ENCODE measurements around the gene MRPS14. TPM values are rescaled to one million over a fixed set of nuclear protein-coding genes. Genes with fewer than 3 reads are reported as not detected.

MRPS14 gene
- total RNA-seq, 4 donors from 2014 or later, result 10.8 to 15.6 (median 12.3) TPM

DNA sequence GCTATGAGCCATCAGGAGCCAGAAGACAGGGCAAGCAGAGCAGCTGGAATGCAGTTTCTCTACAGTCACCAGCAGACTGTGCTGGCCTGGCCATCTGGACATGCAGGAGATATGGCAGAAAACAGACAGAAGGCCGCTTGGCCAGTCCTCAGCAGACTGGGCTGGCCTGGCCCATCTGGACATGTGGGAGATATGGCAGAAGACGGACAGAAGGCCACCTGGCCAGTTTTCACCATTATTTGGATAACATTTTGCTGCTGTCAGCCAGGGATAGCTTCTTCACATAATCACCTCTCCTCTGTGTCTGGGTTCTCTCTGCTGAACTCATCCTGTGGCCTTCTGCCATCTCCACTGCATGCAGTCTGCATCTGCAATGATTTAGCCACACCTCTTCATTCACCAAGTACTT is 48.5 kb downstream of the MRPS14 start:
- DNase-seq, result no peak
- H3K4me3 ChIP-seq, result no peak overlapping the region
- no peaks in the 10 kb centered on the region for H3K36me3 ChIP-seq
- no peak for ATAC-seq
- TF ChIP-seq, protein P1, sequence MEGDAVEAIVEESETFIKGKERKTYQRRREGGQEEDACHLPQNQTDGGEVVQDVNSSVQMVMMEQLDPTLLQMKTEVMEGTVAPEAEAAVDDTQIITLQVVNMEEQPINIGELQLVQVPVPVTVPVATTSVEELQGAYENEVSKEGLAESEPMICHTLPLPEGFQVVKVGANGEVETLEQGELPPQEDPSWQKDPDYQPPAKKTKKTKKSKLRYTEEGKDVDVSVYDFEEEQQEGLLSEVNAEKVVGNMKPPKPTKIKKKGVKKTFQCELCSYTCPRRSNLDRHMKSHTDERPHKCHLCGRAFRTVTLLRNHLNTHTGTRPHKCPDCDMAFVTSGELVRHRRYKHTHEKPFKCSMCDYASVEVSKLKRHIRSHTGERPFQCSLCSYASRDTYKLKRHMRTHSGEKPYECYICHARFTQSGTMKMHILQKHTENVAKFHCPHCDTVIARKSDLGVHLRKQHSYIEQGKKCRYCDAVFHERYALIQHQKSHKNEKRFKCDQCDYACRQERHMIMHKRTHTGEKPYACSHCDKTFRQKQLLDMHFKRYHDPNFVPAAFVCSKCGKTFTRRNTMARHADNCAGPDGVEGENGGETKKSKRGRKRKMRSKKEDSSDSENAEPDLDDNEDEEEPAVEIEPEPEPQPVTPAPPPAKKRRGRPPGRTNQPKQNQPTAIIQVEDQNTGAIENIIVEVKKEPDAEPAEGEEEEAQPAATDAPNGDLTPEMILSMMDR (IDR thresholded peaks at IDR 0.05 in 4 of 5, conservative IDR thresholded peaks at IDR 0.05 in 1 of 5), result no peak
- TF ChIP-seq POLR2A (IDR thresholded peaks at IDR 0.05), result no peak
- no peak overlapping the region for H3K27ac ChIP-seq
- intact Hi-C loops (cut with DNase I; ENCODE audit: low total_unique reads) (no loop called here), in situ Hi-C loops (cut with MboI; ENCODE audit: low sequenced_read_pairs in 4 of 4) (loop anchor here in 2 of 4 donors (10.0 to 25.0 kb wide), 2 partner anchors 200 to 1112 kb away; partner anchors contain the start of genes GAS5 (in 1 of the 2) and ZBTB37 (in 1 of the 2))
- no peaks in the 10 kb centered on the region for H3K4me1 ChIP-seq
- H3K9me3 ChIP-seq, result no peaks in the 10 kb centered on the region
- no peaks in the 10 kb centered on the region for H3K27me3 ChIP-seq

DNA sequence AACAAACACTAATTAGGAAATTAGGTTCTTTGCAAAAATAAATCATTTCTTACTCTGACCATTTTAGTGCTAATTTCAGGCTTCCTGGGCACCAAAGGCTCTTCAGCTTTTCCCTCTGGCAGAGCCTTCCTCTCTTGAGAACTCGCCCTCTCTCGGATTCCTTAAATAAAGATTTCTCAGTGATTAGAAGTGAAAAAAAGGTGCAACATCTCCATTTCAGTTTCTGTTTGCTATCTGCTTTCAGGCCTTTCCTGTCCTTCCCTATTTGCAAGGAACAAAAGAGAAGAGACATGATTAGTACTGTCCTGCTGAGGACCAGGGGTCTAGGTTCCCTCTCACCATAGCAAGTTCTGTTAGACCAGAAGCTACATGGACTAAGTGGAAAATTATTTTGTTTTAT is 51.3 kb downstream of the MRPS14 start:
- intact Hi-C loops (cut with DNase I; ENCODE audit: low total_unique reads) (no loop called here), in situ Hi-C loops (cut with MboI; ENCODE audit: low sequenced_read_pairs in 4 of 4) (loop anchor here in 1 of 4 donors (10.0 kb wide), 1 partner anchor 197 kb away; no protein-coding TSS in a partner anchor)
- ATAC-seq (no peak), DNase-seq (no peak)
- Histone ChIP-seq H3K9me3 (no peaks in the 10 kb centered on the region), H3K4me3 (no peak overlapping the region), H3K36me3 (no peaks in the 10 kb centered on the region), H3K4me1 (no peaks in the 10 kb centered on the region), H3K27ac (no peak overlapping the region), H3K27me3 (no peaks in the 10 kb centered on the region)
- TF ChIP-seq POLR2A (IDR thresholded peaks at IDR 0.05), result no peak
- TF ChIP-seq, protein P1 (IDR thresholded peaks at IDR 0.05 in 4 of 5, conservative IDR thresholded peaks at IDR 0.05 in 1 of 5), result no peak

DNA sequence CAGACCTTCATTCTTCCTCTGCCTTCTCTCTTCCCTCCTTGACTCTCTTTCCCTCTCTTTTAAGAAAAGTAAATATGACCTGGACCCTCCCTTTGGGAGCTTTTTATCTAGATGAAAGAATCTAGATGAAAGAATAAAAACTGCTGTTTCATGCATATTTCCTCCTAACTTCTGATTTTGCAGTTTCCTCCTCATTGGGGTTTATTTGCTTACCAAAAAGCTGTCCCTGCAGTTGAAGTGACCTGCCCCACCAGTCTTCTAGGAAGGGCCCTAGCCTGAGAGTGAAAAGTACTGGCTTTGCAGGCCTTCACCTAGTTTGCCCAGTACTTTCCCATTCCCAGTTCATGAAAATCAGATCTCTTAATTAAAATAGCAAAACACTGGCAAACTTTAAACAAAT is 51.8 kb downstream of the MRPS14 start:
- no peaks in the 10 kb centered on the region for H3K9me3 ChIP-seq
- H3K27me3 ChIP-seq, result no peaks in the 10 kb centered on the region
- peaks cover 0 to 2% of the 10 kb centered on the region in 2 donors for H3K4me1 ChIP-seq
- intact Hi-C loops (cut with DNase I; ENCODE audit: low total_unique reads), result no loop called here
- no peaks in the 10 kb centered on the region for H3K36me3 ChIP-seq
- ATAC-seq (no peak), DNase-seq (no peak)
- no peak overlapping the region for H3K4me3 ChIP-seq
- in situ Hi-C loops (cut with MboI; ENCODE audit: low sequenced_read_pairs in 4 of 4), result loop anchor here in 1 of 4 donors (10.0 kb wide), 1 partner anchor 197 kb away; no protein-coding TSS in a partner anchor
- TF ChIP-seq POLR2A (IDR thresholded peaks at IDR 0.05), result no peak
- TF ChIP-seq, protein P1 (IDR thresholded peaks at IDR 0.05 in 4 of 5, conservative IDR thresholded peaks at IDR 0.05 in 1 of 5), result no peak
- H3K27ac ChIP-seq, result no peak overlapping the region

DNA sequence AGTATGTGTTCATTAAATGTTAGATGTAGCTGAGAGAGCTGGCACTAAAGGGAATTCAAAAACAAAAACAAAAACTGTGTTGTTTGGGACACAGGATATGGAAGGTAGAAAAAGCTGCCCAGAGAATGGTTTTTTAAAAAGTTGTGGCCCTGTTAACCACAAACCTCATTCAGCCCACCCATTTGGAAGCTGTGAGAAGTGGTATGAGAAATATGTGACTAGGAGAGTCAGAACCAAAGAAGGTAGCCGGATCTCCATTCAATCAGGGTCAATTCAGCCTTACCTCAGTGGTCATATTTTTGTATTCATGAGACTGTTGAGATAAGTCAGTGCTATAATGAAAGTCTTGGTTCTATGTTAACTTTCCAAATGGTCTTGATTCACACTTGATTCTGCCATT is 53.2 kb downstream of the MRPS14 start:
- no peak for ATAC-seq
- in situ Hi-C loops (cut with MboI; ENCODE audit: low sequenced_read_pairs in 4 of 4), result loop anchor here in 1 of 4 donors (10.0 kb wide), 1 partner anchor 195 kb away; no protein-coding TSS in a partner anchor
- Histone ChIP-seq H3K27me3 (no peaks in the 10 kb centered on the region), H3K4me1 (peaks cover 11 to 15% of the 10 kb centered on the region in 2 donors), H3K4me3 (no peak overlapping the region), H3K9me3 (no peaks in the 10 kb centered on the region), H3K27ac (no peak overlapping the region), H3K36me3 (no peaks in the 10 kb centered on the region)
- DNase-seq, result no peak
- intact Hi-C loops (cut with DNase I; ENCODE audit: low total_unique reads), result no loop called here
- TF ChIP-seq, protein P1 (IDR thresholded peaks at IDR 0.05 in 4 of 5, conservative IDR thresholded peaks at IDR 0.05 in 1 of 5), result no peak
- no peak for TF ChIP-seq POLR2A (IDR thresholded peaks at IDR 0.05)

DNA sequence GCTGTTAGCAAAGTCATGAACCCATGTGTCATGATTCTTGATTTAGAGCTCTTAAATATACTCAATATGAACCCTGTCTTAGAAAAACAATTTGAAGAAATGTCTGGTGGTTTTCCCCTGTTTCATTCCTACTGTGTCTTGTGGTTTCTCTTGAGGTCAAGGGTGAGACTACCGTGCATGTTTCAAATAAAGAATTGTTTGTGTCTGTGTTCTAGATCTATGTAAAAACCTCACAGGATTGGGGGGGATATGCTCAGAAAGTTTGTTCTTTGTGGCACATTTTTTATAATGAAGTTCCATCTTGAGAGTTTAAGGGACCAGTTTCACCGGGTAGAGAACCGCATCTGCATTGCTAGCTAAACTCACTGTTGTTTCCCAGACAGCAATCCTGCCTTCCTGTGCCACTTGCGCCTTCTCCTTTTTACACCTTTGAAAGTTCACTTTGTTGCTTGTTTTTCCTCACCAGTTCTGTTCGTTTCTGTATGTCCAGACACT is 54.4 kb downstream of the MRPS14 start:
- TF ChIP-seq, protein P1 (IDR thresholded peaks at IDR 0.05 in 4 of 5, conservative IDR thresholded peaks at IDR 0.05 in 1 of 5), result no peak
- TF ChIP-seq POLR2A (IDR thresholded peaks at IDR 0.05), result no peak
- Histone ChIP-seq H3K4me1 (peaks cover 22 to 26% of the 10 kb centered on the region in 2 donors), H3K4me3 (no peak overlapping the region), H3K9me3 (no peaks in the 10 kb centered on the region), H3K27me3 (no peaks in the 10 kb centered on the region), H3K27ac (no peak overlapping the region), H3K36me3 (no peaks in the 10 kb centered on the region)
- intact Hi-C loops (cut with DNase I; ENCODE audit: low total_unique reads) (no loop called here), in situ Hi-C loops (cut with MboI; ENCODE audit: low sequenced_read_pairs in 4 of 4) (no loop called here)
- no peak for DNase-seq
- no peak for ATAC-seq

Measured in gastrocnemius medialis (tissue), 4 donors.